GM20000 (cell line): ENCODE results near the gene KIF11.
A peak's percentile ranks its signal among the peaks of the same experiment; 100 is the strongest.

ENCODE experiments used
- DNase-seq: peaks from one replicate; pipeline ENCODE4 v3.0.0; 2012; ENCODE audit warnings: low spot score
- CTCF ChIP-seq: IDR thresholded peaks from 2 replicates; pipeline ENCODE4 v1.5.1; 2012; ENCODE audit warnings: mild to moderate bottlenecking, control low read depth; ENCODE audit errors: extremely low read depth, missing control alignments

KIF11 gene

GRCh38 chr10:92699193-92699517 is 106.2 kb downstream of the KIF11 start:
- TF ChIP-seq CTCF, result no peak
- DNase-seq, result peak; percentile 31

GRCh38 chr10:92699518-92700381 is 106.8 kb downstream of the KIF11 start:
- TF ChIP-seq CTCF, result no peak
- peak; percentile 34 for DNase-seq

GRCh38 chr10:92702301-92702916 is 109.5 kb downstream of the KIF11 start:
- no peak for TF ChIP-seq CTCF
- DNase-seq, result no peak
